ENCODE data around the gene ZHX3. TPM values are rescaled to one million over a fixed set of nuclear protein-coding genes. Genes with fewer than 3 reads are reported as not detected.

Gene ZHX3
- total RNA-seq, 8 experiments from 2014 or later: 6.6 to 20.6 (median 13.0) TPM

DNA sequence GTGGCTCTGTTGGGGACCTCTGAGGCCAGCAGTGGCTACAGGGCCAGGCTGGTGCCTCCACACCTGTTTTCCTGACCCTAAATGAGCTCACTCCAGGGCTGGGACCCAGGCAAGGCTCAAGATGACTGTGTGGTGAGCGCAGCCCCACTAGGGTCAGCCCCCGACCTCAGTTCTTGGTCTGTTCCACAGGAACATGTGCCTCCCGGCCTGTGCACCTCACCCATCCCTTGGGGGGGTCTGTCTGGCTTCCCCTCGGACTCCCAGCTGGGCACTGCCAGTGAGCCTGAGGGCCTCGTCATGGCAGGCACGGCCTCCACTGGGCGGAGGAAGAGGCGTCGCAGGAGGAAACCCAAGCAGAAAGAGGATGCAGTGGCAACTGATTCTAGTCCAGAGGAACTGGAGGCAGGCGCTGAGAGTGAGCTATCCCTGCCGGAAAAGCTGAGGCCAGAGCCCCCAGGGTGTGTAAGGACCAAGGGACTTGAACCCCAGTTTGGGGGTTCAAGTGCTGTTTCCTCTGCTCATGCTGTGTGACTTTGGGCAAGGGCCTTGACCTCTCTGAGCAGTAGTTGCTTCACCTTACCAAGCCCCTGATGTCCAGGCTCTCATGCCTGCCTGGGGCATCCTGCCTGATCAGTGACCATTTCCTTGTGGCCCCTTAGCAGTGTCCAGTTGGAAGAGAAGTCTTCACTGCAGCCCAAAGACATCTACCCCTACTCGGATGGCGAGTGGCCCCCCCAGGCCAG is 31.1 kb upstream of the ZHX3 start:
- Histone ChIP-seq H3K27ac (no peak overlapping the region), H3K4me1 (replicated peaks in 1 of 2) (peaks cover 0 to 7% of the 10 kb centered on the region in 2 donors), H3K4me3 (no peak overlapping the region)
- 73 to 100% (median 93%) methylated on average over 1 to 7 of the region's 13 CpGs; no CpG with 5 or more reads in 4 of the 10 experiments for WGBS, 10 experiments
- in situ Hi-C loops (cut with MboI; ENCODE audit: low pct_unique_long_range_greater_than_20kb in 2 of 9, low sequenced_read_pairs in 9 of 9, unreplicated experiment in 9 of 9): loop anchor here in 8 of 9 experiments (10.0 to 25.0 kb wide), 4 partner anchors 174 to 386 kb away; no protein-coding TSS in a partner anchor
- no peak for ATAC-seq (replicated peaks in 6 of 8)

DNA sequence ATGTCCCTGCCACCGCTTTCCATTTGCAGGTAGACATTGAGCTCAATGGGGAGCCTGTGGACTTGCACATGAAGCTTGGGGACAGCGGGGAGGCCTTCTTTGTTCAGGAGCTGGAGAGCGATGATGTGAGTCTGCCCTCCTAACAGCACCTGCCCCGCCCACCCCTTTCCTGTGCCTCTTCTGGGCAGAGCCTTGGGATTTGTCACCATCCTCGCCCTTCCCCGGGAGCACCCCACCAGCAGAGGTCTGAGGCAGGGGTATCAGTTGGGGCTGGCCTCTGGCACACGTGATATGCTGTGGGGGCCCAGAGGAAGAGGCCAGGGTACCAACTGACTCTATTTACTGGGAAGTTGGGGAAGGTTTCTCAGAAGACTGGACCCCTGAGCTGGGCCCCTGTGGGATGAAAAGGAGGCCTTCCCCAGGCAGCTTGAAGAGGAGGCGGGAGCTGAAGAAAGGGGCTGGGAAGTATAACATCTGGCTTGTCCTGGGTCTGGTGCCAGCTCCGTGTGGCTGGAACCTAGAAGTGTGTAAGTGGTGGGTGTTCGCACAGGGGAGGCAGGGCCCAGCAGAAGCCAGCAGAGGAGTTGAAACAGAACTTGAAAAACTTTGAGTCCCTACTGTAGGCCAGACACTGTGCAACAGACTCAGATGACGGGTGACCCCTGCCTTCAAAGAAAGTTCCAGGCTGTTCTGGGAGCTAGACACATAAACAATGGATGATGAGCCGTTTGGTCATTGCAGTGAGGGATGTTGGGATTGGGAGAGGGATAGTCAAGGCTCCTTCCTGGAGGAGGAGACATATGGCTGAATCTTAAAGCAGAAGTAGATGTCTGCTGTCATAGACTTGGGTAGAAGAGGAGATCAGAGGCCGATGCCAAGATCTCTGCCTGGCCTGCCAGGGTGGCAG is 30.2 kb upstream of the ZHX3 start:
- Histone ChIP-seq H3K4me1 (replicated peaks in 1 of 2) (peaks cover 0 to 7% of the 10 kb centered on the region in 2 donors), H3K27ac (no peak overlapping the region), H3K4me3 (no peak overlapping the region)
- peak in 3 of 8 experiments; percentile 39 to 55 (median 54) for ATAC-seq (replicated peaks in 6 of 8)
- in situ Hi-C loops (cut with MboI; ENCODE audit: low pct_unique_long_range_greater_than_20kb in 2 of 9, low sequenced_read_pairs in 9 of 9, unreplicated experiment in 9 of 9): loop anchor here in 8 of 9 experiments (10.0 to 25.0 kb wide), 4 partner anchors 173 to 385 kb away; no protein-coding TSS in a partner anchor
- WGBS, 10 experiments: 80 to 100% (median 83%) methylated on average over 1 to 8 of the region's 13 CpGs; no CpG with 5 or more reads in 4 of the 10 experiments

DNA sequence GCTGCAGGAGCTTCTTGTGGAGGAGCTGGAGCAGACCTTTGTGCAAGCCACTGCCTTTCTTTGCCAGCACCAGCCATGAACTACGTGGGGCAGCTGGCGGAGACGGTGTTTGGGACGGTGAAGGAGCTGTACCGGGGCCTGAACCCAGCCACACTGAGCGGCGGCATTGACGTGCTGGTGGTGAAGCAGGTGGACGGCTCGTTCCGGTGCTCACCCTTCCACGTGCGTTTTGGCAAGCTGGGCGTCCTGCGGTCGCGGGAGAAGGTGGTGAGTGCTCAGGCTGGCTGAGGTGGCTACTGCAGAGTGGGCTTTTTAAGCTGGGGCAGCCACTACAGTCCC is 28.2 kb upstream of the ZHX3 start:
- peaks cover 0 to 13% of the 10 kb centered on the region in 2 donors for H3K4me1 ChIP-seq (replicated peaks in 1 of 2)
- no peak overlapping the region for H3K27ac ChIP-seq
- no peak for ATAC-seq (replicated peaks in 6 of 8)
- 88 to 100% (median 100%) methylated on average over 1 to 9 of the region's 17 CpGs; no CpG with 5 or more reads in 5 of the 10 experiments for WGBS, 10 experiments
- in situ Hi-C loops (cut with MboI; ENCODE audit: low pct_unique_long_range_greater_than_20kb in 2 of 9, low sequenced_read_pairs in 9 of 9, unreplicated experiment in 9 of 9): loop anchor here in 8 of 9 experiments (10.0 to 25.0 kb wide), 4 partner anchors 171 to 383 kb away; no protein-coding TSS in a partner anchor
- H3K4me3 ChIP-seq: no peak overlapping the region

DNA sequence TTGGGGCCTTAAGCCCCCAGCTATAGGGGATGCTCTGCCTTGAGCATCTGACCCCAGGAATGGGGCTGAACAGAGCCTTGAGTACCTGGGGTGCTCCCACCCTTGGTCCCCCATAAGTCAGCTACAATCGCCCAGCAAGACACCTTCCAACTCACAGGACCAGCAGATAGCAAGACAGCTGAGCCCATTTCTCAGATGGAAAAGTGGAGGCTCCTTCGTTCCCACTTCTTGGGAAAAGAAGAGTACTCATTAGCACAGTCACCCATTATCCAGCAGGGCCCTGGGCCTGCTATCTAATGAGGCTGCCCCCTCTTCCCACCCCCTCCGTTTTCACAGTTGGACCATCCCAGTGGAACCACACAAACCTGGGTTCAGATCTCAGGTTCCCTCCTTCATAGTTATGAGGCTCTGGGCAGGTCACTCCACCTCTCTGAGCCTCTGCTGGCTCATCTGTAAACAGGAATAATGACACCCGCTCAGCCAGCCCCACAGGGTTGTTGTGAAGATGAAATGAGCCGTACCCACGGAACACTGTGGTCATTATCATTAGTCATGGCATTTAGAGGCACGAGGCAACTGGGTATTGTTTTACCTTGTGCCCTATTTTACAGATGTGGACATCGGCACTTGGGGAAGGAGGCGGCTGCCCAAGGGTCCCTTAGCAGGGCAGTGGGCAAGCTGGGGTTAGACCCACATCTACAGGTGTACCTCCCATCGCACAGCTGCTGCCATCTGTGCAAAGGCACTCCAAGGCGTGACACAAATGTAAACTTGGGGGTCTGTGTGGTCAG is 27.6 kb upstream of the ZHX3 start:
- peaks cover 0 to 13% of the 10 kb centered on the region in 2 donors for H3K4me1 ChIP-seq (replicated peaks in 1 of 2)
- no peak overlapping the region for H3K4me3 ChIP-seq
- in situ Hi-C loops (cut with MboI; ENCODE audit: low pct_unique_long_range_greater_than_20kb in 2 of 9, low sequenced_read_pairs in 9 of 9, unreplicated experiment in 9 of 9): loop anchor here in 8 of 9 experiments (5.0 to 25.0 kb wide), 5 partner anchors 168 to 383 kb away; no protein-coding TSS in a partner anchor
- no peak overlapping the region for H3K27ac ChIP-seq
- no peak for ATAC-seq (replicated peaks in 6 of 8)
- WGBS, 10 experiments: 40 to 100% (median 80%) methylated on average over 1 to 9 of the region's 11 CpGs; no CpG with 5 or more reads in 3 of the 10 experiments

DNA sequence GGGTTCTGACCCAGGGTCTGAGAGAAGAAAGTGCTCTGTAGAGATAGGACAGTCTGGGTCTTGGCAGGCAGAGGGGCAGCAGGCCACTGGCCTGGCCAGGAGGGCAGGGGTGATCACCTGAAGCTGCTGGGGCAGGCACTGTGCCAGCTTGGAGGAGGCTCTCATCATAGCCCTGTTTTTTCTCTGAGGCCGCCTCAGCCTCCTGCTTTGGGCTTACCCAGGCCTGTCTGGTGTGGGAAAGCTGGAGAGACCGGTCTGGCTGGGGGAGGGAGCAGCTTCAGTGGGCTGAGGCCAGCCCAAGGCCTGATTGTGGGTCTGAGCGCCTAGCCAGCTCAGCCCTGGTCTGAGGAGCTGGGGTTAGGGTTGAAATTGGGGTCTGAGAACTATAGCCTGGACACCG is 26.9 kb upstream of the ZHX3 start:
- no peak overlapping the region for H3K27ac ChIP-seq
- in situ Hi-C loops (cut with MboI; ENCODE audit: low pct_unique_long_range_greater_than_20kb in 2 of 9, low sequenced_read_pairs in 9 of 9, unreplicated experiment in 9 of 9): loop anchor here in 8 of 9 experiments (5.0 to 25.0 kb wide), 5 partner anchors 167 to 382 kb away; no protein-coding TSS in a partner anchor
- 80 to 100% (median 88%) methylated on average over 1 to 2 of the region's 4 CpGs; no CpG with 5 or more reads in 6 of the 10 experiments for WGBS, 10 experiments

DNA sequence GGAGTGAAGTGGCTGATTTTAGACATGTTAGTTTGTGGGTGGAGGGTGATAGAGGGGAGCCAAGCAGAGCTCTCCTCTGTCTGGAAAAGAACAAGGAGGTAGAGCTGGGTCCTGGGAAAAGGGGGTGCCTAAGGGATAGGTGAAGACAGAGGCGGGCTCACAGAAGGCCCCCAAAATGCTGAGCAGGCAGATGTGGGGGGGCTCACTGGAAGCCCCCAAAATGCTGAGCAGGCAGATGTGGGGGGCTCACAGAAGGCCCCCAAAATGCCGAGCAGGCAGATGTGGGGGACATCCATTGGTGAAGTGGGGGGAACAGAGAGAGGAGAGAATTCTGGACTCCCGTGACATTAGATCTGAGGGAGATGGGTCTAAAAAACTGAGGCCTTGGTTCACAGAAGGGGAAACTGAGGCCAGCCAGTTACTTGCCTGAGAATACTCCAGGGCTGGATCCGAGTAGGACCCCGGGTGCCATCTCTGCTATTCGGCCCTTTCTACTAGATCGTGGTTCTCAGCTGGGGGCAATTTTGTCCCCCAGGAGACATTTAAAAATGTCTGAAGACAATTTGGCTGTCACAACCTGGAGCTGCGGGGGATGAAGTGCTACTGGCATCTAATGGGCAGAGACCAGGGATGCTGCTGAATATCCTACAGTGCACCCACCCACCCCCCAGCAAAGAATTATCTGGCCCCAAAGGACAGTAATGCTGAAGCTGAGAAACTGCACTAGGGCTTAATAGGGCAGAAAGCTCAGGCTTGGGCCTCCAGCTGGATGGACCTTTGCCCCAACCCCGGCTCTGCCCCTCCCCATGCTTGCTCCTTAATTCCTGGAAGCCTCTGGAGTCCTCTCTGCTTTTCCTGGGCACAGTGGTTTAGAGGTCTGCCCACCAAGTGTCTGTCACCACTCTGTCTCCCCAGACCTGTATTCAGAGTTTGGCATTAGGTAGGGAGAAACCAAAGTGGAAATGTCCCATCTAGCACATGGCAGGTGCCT is 25.2 kb upstream of the ZHX3 start:
- Histone ChIP-seq H3K4me1 (replicated peaks in 1 of 2) (peaks cover 0 to 11% of the 10 kb centered on the region in 2 donors), H3K4me3 (no peak overlapping the region), H3K27ac (no peak overlapping the region)
- ATAC-seq (replicated peaks in 6 of 8): no peak
- 83 to 100% methylated on average over 1 of the region's 9 CpGs; no CpG with 5 or more reads in 8 of the 10 experiments for WGBS, 10 experiments
- in situ Hi-C loops (cut with MboI; ENCODE audit: low pct_unique_long_range_greater_than_20kb in 2 of 9, low sequenced_read_pairs in 9 of 9, unreplicated experiment in 9 of 9): loop anchor here in 8 of 9 experiments (5.0 to 25.0 kb wide), 5 partner anchors 165 to 380 kb away; no protein-coding TSS in a partner anchor

More for the DNA sequence above, 26.9 kb upstream of the ZHX3 start:
- Histone ChIP-seq H3K4me1 (replicated peaks in 1 of 2) (peaks cover 0 to 13% of the 10 kb centered on the region in 2 donors), H3K4me3 (no peak overlapping the region)
- ATAC-seq (replicated peaks in 6 of 8): no peak

DNA sequence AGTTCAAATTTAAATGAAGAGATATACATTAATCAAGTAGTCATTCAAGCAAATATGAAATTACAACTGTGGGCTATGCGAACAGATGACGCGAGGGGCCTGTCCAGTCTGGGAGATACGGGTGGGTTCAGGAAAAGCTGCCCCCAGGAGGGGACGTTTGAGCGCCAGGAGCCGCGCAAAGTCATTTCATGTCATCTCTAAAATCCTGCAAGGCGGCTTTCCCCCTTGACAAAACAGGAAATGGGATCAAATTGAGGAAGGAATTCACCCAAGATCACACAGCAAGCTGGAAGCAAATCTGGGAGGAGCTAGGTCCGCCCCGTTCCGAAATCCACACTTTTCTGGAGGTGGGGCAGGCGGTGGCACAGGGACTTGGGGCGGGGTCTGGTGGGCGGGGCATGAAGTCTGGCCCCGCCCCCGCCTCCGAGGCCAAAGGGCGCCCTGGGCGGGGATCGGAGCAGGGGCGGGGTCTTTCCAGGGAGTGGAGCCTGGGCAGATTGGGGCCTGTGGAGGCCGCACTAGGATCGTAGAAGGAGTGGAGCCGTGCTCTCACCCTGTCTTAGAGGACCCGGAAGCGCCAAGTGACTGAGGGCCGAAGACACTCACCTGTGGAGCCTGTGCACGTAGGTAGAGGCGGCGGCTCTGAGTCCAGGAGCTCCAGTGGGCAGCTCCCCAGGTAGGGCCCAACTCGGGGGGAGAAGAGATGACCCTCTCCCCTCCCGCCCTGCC is 23.0 kb upstream of the ZHX3 start, which contains the start of gene LPIN3:
Gene LPIN3, plus strand, starts transcription at position 495 of the 729 bp plus-strand sequence. CDS start 4,983 bp downstream, outside the sequence.
- in situ Hi-C loops (cut with MboI; ENCODE audit: low pct_unique_long_range_greater_than_20kb in 2 of 9, low sequenced_read_pairs in 9 of 9, unreplicated experiment in 9 of 9): loop anchor here in 8 of 9 experiments (5.0 to 25.0 kb wide), 5 partner anchors 163 to 378 kb away; no protein-coding TSS in a partner anchor
- Histone ChIP-seq H3K4me1 (replicated peaks in 1 of 2) (peaks cover 0 to 7% of the 10 kb centered on the region in 2 donors), H3K4me3 (peak within 1 kb of the TSS in 4 of 5 donors; percentile 11 to 27 (median 20)), H3K27ac (no peak within 1 kb of the TSS)
- ATAC-seq (replicated peaks in 6 of 8): peak; percentile 85 to 95 (median 90)
- WGBS, 10 experiments: 0 to 33% (median 4%) methylated on average over 1 to 5 of the region's 33 CpGs; no CpG with 5 or more reads in 5 of the 10 experiments

DNA sequence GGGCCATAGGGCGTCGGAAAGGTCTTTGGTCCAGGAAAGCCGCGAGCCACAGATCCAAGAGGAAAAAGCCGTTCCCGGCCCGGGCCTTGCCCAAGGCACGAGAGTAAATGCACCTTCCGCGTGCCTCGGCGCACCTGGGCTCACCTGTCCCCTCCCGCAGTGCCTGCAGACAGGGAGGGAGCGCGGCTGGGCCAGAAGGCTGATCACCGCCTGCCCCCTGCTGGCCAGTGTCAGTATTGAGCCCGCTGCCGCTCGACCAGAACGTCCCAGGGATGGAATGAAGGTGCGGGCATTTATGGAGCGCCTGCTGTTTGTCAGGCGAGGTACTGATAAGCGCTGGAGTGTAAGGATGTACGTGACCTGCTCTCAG is 22.4 kb upstream of the ZHX3 start:
- in situ Hi-C loops (cut with MboI; ENCODE audit: low pct_unique_long_range_greater_than_20kb in 2 of 9, low sequenced_read_pairs in 9 of 9, unreplicated experiment in 9 of 9): loop anchor here (5.0 to 25.0 kb wide), 6 partner anchors 163 to 378 kb away; no protein-coding TSS in a partner anchor
- peak overlapping the region in 4 of 5 donors; percentile 11 to 27 (median 20) for H3K4me3 ChIP-seq
- peak; percentile 67 to 85 (median 75) for ATAC-seq (replicated peaks in 6 of 8)
- peaks cover 0 to 7% of the 10 kb centered on the region in 2 donors for H3K4me1 ChIP-seq (replicated peaks in 1 of 2)
- H3K27ac ChIP-seq: no peak overlapping the region
- WGBS, 10 experiments: 0 to 43% (median 1%) methylated on average over 4 to 11 of the region's 25 CpGs; no CpG with 5 or more reads in 2 of the 10 experiments

DNA sequence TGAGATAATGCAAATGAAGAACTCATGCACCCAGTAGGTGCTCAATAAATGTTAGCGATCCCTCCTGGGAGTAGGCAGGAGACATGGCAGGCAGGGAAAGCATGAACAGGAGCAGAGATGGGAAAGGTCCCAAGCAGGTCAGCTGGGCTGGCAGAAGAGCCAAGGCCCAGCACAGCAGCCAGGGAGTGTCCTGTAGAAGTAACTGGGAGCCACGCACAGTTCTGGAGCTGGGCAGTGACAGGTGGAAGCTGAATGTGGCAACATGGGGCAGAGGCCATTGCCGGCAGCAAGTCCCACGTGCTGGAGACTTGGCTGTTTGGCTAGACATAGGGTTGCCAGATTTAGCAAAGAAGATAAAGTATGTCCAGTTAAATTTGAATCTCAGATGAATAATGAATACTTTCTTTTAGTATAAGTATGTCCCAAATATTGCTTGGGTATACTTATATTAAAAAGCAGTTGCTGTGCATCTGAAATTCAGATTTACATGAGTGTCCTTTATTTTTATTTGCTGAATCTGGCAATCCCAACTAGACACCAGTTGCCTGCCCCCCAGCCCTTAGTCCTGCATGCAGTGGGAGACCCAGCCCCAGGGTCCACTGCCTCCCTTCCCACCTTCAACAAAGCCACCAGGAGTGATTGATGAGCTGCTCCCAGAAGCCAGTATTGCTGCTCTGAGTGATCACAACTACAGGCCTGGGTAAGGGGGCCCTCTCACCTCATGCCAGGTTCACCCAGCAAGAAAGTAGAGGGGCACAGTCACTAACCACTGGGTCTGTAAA is 19.4 kb upstream of the ZHX3 start:
- Histone ChIP-seq H3K27ac (no peak overlapping the region), H3K4me3 (no peak overlapping the region), H3K4me1 (replicated peaks in 1 of 2) (peaks cover 0 to 7% of the 10 kb centered on the region in 2 donors)
- no peak for ATAC-seq (replicated peaks in 6 of 8)
- in situ Hi-C loops (cut with MboI; ENCODE audit: low pct_unique_long_range_greater_than_20kb in 2 of 9, low sequenced_read_pairs in 9 of 9, unreplicated experiment in 9 of 9): loop anchor here (10.0 to 25.0 kb wide), 5 partner anchors 162 to 375 kb away; no protein-coding TSS in a partner anchor
- WGBS, 10 experiments: 88 to 100% (median 94%) methylated on average over 1 to 4 of the region's 4 CpGs; no CpG with 5 or more reads in 2 of the 10 experiments

DNA sequence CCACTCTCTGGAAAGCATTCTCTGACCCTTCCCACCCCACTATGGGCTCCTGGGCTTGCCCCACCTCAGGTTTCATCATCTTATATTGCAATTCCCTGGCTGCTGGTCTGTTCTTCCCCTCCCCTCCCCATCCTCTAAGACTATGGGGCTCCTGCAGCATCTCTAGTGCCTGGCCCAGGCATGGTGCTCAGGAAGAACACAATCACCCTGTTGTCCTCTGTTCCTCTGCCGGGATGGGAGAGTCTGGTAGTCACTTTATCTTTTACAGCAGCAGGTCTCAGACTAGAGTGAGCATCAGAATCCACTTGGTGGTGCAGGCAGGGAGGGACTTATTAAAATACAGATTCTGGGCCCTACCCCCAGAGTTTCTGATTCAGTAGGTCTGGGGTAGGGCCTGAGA is 18.1 kb upstream of the ZHX3 start:
- WGBS, 10 experiments: 63 to 100% methylated on average over 1 of the region's 1 CpG; no CpG with 5 or more reads in 8 of the 10 experiments
- Histone ChIP-seq H3K4me1 (replicated peaks in 1 of 2) (peaks cover 0 to 2% of the 10 kb centered on the region in 2 donors), H3K27ac (no peak overlapping the region), H3K4me3 (no peak overlapping the region)
- in situ Hi-C loops (cut with MboI; ENCODE audit: low pct_unique_long_range_greater_than_20kb in 2 of 9, low sequenced_read_pairs in 9 of 9, unreplicated experiment in 9 of 9): loop anchor here (10.0 to 25.0 kb wide), 5 partner anchors 161 to 373 kb away; no protein-coding TSS in a partner anchor
- no peak for ATAC-seq (replicated peaks in 6 of 8)

Data from motor neuron (in vitro differentiated cells).